NCI-H187 treated with DMSO at 0.1 percent for 48 hours (cell line): ENCODE results near the gene FBXW5.

Source experiments
- DNase-seq: peaks from one replicate; lab custom pipeline; 2025; lab: John Stamatoyannopoulos, UW

The FBXW5 gene

GRCh38 chr9:136960938-136961275, 16.4 kb upstream of the FBXW5 start:
- DNase-seq, result no peak

DNA sequence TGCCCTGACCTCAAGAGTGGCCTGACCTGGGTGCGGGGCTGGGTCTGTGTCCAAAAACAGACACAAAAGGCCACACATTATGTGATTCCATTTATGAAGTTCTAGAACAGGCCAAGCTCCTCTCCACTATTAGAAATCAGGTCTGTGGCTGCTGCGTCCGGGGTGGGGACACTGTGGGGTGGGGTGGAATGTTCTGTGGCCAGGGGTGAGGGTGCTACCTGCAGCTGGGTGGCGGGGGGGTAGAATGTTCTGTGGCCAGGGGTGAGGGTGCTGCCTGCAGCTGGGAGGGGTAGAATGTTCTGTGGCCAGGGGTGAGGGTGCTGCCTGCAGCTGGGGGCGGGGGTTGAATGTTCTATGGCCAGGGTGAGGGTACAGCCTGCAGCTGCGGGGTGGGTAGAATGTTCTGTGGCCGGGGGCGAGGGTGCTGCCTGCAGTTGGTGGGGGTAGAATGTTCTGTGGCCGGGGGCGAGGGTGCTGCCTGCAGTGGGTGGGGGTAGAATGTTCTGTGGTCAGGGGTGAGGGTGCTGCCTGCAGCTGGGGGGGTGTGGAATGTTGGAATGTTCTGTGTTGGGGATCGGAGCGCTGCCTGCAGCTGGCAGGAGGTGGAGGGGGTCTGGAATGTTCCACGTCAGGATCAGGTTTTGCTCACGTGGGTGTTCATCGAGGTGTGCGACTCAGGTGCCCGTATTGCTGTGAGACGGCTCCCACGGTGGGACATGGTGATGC, 15.8 kb upstream of the FBXW5 start:
- no peak for DNase-seq

DNA sequence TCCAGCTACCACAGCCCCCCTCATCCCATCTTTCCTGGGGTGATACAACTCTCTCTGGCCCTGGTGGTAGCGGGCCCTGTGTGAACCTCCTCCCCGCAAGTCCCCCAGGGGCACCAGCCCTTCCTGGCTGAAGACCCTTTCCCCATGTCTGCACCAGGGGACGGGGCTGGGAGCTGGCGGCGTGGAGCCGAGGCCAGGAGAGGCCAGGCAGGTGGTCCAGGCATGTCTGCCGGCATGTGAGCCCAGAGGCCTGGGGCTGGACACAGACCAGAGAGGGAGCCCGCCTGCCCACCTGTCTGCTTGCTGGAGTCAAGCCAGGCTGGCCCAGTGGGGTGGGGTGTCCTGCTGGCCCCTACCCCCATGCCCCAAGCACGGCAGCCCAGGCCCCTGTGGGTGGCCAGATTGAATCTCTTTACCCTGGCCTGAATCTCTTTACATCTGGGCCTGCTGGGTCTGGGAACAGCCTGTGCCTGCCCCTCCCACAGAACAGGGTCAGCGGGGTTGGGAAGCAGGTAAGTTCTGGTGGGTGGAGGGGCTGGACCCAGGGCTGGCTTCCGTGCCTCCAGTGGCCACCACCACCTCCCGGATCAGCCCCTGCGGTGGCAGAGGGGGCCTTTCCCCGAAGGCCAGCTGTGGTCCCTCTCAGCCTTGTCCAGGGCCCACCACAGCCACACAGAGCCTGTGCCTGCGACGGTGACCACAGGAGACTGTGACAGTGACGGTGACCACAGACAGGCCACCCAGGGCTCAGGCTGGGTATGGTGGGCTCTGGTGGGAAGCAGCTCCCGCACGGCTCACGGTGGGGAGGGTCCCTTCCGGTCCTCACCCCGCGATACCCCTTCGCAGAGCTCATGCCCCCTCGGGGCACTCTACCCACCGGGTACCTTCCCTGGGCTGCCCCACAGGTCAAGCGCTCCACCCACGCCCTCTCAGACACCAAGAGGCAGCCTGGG, 14.6 kb upstream of the FBXW5 start:
- DNase-seq, result no peak

DNA sequence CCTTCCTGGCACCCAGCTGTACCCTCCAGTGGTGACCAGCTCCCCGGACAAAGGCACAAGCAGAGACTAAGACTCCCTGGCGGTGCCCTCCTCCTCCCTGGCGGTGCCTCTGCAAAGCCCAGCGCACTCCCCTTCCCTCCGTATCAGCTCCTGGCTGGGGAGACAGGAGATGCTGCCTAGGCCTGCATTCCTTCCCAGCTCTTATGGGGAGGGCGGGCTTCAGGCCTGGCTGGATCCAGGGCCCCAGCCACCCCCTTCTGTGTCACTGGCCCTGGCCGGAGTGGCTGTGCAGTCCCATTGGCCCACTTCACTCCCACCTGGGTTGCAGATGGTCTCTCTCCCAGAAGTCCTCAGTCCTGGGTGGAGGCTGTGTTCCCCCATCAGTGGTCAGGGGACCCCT, 13.9 kb upstream of the FBXW5 start:
- DNase-seq, result no peak

DNA sequence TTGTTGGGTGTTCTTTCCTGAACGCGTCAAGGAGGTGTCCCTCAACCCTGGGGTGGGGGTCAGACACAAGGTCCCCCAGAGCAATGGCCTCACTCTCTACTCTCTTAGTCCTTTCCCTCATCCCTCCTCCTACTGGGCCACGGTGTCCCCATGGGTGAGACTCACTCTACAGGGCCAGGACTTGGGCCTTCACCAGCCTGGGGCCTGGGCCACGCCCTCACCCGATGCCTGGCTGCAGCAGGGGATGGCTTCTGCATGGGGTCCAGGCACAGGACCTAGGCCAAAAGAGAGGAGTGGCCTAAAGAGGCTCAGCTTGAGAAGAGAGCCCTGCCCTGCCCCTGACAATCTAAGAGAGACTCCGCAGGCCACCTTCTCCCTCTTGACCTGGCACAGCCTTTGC, 13.4 kb upstream of the FBXW5 start:
- no peak for DNase-seq

DNA sequence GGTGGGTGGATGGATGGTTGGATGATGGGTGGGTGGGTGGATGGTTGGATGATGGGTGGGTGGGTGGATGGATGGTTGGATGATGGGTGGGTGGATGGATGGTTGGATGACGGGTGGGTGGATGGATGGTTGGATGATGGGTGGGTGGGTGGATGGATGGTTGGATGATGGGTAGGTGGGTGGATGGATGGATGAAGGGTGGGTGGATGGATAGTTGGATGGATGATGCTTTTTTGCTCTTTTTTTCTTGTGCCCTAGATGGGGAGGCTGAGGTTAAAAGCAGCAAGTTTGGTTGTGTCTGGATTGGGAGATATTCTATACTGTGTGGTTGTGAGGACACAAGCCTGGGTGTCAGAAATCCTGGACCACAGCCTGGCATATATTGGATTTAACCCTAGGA, 12.9 kb upstream of the FBXW5 start:
- DNase-seq, result no peak

- no peak for DNase-seq
Measured at GRCh38 chr9:136956604-136957003, 12.1 kb upstream of the FBXW5 start.

DNA sequence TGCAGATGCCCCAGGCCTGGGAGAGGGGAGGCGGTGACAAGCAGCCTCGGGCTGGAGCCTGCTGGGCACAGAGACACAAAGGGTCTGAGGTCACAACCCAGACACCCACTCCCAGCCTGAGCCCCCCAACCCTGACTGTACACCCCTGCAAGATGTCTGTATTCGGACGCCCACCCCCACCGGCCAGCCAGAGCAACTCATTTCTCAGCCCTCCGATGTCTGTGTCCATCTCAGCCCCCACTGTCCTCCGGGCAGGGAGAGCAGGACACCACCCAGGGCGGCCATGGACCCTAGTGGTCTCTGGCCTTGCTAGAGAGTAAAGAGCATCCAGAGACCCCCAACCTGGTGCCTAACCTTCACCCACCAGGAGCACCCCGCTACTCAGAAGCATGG, 11.4 kb upstream of the FBXW5 start:
- DNase-seq, result no peak

GRCh38 chr9:136955202-136955942, 10.8 kb upstream of the FBXW5 start:
- DNase-seq, result no peak

DNA sequence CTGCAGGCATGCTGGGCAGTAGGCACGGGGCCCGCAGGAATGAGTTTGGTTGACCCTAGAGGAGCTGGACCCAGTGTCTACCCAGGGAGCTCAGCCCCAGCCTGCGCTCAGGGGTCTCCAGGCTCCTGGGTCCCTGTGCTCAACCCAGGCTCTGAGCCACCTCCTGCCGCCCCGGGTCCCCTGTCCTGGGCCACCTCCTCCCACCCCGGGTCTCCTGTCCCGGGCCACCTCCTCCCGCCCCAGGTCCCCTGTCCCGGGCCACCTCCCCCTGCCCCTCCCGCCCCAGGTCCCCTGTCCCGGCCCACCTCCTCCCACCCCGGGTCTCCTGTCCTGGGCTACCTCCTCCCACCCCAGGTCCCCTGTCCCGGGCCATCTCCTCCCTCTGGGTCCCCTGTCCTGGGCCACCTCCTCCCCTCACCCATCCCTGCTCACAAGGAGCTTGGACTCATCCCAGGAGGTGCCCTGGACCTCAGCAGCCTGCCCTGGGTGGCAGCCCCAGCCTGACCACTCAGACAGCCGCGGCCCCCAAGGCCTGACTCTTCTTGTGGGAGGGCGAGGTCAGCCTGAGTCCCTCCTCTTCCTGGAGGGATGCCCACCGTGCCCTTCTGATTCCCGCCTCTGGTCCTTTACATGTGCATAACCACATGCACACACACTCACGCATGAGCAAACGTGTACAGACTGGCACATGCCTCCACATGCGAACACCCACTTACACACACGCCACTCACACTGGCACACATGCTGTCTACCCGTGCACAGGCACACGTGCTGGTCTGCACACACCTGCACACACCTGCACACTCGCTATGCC, 9.9 kb upstream of the FBXW5 start:
- DNase-seq, result no peak

- no peak for DNase-seq
Measured at GRCh38 chr9:136953771-136954269, 9.3 kb upstream of the FBXW5 start.

DNA sequence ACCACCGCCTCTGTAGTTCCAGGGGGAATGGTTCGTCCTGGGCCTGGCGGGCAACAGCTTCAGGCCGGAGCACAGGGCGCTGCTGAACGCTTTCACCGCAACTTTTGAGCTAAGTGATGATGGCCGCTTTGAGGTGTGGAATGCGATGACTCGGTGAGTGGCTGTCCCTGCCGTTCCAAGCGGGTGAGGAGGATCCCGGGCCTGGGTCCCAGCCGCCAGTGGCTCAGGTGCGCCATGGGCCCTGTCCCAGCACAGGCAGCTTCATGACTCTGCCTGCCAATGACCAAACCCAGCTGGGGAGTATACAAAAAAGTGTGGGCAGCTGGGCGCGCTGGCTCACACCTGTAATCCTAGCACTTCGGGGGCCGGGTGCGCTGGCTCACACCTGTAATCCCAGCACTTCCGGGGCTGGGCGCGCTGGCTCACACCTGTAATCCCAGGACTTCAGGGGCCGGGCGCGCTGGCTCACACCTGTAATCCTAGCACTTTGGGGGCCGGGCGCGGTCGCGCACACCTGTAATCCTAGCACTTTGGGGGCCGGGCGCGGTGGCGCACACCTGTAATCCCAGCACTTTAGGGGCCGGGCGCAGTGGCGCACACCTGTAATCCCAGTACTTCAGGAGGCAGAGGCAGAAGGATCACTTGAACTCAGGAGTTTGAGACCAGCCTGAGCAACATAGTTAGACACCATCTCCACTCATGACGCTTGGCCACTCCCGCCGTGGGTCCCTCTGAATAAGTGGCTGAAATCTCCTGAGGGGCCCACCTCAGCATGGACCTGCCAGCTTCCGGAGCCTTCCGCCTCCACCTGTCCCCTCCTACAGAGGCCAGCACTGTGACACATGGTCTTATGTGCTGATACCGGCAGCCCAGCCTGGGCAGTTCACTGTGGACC, 8.6 kb upstream of the FBXW5 start:
- DNase-seq, result no peak

- DNase-seq, result no peak
Measured at GRCh38 chr9:136952321-136952850, 7.8 kb upstream of the FBXW5 start.

DNA sequence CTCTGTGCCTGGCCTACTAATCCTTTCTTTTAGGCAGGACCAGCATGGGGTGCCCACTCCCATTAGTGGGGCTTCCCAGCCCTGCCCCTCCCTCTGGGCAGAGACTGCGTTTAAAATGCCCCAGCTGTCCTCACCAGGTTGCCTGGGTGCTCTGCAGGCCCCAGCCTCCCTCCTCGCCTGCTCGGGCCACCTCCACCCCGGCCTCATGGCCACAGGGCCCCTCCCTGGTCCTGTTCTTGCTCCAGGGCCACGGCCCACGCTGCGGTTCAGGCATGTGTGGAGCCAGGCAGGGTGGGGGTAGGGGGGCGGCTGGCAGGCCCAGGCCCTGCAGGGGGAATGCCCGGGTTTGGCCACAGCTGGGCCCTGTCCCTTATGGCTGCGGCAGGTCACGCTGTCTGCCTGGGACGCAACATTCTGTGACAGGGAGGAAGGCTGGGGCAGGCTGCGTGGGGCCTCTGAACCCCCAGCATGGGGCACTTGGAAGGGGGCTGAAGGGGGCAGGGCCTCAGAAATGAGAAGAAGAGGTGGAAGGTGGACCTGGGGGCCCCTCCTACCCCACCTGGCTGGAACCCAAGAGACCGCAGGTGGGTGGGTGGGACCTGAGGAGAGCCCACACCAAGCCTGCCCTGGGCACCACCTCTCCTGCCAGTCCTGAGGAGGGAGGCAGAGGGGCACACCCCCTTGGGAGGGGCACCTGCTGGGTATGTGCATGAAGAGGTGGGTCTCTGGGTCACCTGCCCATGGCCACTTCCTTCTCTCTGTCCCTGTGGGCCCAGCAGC, 7.2 kb upstream of the FBXW5 start, which contains the start of gene LCN12:
LCN12 (plus strand) TSS at position 733 of the 780 bp plus-strand sequence. CDS start 55 bp downstream, outside the sequence.
- DNase-seq, result no peak

DNA sequence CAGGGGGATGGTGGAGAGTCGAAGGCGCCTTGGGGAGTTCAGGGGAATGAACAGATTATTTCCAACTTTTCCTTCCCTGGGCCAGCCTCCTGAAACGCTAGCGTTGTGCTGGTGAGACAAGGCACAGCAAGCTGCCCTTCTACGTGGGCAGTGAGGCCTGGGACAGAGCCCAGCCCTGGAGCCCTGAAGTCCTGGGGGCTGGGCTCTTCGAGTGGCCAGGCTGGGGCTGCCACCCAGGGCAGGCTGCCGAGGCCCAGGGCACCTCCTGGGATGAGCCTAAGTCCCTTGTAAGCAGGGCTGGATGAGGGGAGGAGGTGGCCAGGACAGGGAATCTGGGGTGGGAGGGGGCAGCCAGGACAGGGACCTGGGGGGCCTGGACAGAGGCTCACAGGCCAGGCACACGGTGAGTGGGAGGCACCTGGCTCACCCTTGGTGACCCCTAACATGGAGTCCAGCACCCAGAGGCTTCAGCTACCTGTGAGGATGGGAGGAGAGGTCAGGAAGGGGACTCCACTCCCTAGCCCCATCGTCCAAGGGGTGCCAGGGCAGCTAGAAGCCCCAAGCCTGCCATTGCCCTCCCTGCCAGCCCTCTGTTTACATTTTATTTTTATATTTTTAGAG, 6.2 kb upstream of the FBXW5 start:
- DNase-seq, result no peak

DNA sequence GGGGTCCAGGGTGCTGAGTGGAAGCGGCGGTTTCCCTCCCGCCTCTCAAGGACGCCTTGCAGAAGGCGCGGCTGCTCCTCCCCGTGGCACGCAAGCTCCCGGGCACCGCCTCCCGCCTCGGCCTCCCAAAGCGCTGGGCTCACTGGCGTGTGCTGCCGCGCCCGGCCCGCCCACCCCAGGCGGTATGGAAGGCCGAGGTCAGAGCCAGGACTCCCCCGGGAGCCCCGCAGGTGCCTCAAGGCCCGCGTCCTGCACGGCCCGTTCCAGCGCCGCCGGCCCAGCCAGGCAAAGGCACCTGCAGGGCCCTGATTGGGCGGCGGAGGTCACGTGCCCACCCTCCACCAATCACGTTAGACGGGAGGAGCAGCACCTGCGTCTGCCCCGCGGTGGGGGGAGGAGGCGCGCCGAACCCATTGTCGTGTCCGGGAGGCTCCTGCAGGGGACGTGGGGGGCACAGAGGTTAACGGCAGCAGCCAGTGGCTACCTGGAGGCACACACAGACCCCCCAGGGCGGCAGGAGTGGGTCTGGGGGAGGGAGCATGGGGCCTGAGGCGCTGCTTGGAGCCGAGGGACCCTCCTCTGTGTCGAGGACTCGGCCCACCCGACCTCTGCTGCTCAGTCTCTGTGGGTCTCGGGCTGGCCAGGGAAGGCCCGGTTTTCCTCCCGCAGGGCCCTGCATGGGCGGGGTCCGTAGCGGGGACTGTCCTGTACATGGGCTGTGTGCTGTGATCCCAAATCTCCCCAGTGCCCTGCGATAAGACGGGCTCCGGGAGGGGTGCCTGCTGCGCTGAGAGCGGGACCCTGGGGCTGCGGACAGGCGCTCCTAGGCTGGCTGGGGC, 5.5 kb upstream of the FBXW5 start:
- DNase-seq, result no peak

GRCh38 chr9:136949239-136949816, 4.8 kb upstream of the FBXW5 start:
- DNase-seq, result no peak
